Right hindlimb (tissue), 1 donor: ENCODE data around the gene MAGI2.
A peak's percentile ranks its signal among the peaks of the same experiment; 100 is the strongest.
"Not testable (repeated sequence)": the region's sequence is repeated elsewhere in the genome, so short reads cannot be mapped to it uniquely, and the experiment has no call there.

Source experiments
- DNase-seq: peaks from one replicate; pipeline ENCODE4 v3.0.0-alpha.2; 2018

The MAGI2 gene

DNA sequence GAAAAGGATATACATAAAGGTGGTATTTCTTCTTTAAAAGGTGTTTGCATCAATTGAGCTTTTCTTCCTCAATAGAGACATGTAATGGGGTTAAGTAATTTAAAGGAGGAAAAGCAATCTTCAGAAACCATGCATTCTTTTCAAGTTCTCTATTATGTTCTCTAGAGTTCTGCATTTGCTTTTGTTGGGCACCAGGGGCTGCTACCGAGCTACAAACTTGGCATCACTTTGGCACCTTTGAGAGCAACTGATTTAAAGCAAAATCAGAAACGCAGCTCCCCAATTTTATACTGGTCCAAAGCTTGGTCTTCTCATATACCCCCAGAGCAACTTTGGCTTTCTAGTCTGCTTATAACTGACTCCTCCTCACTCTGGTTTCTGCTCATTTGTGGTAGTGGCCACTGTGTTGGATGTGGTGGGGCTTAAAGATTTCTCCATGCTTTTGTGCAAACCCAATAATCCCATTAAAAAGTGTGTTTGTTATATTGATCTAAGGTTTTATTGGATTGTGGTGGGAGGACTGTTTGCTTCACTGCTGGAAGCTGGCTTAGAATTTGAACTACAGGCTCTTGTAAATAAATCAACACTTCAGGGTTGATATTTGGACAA is 942.8 kb downstream of the MAGI2 start:
- peak; percentile 39 for DNase-seq

DNA sequence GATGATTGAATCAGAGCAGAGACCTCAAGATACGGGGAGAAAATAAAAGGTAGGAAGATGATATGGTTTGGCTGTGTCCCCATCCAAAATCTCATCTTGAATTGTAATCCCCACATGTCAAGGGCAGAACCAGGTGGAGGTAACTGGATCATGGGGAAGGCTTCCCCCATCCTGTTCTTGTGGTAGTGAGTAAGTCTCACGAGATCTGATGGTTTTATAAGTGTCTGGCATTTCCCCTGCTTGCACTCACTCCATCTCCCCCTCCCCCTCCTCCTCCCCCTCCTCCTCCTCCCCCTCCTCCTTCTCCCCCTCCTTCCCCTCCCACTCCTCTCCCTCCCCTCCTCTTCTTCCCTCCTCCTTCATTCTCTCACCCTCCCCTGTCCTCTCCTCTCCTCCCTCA is 950.2 kb downstream of the MAGI2 start:
- DNase-seq: not testable (repeated sequence)

- no peak for DNase-seq
Measured at GRCh38 chr7:78501064-78501463, 952.4 kb downstream of the MAGI2 start.

DNA sequence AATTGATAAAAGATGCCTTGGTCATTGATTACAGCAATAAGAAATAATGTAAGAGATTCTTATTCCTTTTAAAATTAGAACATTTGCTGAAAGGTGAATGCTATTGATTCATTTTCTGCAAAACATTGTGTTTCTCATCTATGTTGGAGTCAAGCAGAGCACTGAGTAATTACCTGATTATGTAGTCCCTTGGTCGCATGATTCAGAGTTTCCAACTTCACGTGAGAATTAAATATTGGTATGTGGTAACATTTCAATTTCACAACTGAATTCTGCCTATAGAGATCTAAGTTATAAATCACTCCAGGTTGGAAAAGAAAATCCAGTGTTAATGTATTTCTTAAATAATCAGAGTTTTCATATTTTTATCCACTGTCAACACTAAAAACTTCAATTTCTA is 953.5 kb downstream of the MAGI2 start:
- no peak for DNase-seq

GRCh38 chr7:78499283-78499682 is 954.2 kb downstream of the MAGI2 start:
- no peak for DNase-seq

DNA sequence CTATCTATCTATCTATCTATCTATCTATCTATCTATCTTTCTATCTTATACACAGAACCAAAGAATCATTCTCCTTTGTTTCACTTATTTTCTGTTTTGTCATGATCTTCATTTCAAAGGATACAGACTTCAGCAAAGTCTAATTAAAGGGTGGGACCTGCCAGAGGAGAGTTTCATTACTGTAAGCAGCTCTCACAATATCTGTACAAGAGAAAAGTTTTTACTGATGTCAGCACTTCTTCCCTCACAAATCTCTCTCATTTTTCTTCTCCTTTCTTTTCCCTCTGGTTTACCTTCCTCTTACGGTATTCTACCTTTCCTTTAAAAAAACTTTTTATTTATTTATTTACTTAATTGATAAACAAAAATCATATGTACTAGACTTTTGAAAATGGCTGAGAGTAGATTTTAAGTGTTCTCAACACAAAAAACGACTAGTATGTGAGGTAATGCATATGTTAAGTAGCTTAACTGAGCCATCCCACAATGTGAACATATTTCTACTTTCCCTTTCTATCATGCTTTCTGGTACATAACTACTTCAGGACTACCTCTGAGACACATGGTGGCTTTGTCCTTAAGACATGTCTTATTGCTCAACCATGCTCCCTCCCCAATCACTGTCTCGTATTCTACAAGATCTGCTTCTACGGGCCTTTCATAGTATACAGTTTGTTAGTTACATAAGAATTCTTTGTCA is 955.6 kb downstream of the MAGI2 start:
- no peak for DNase-seq

- no peak for DNase-seq
Measured at GRCh38 chr7:78496096-78496630, 957.3 kb downstream of the MAGI2 start.

DNA sequence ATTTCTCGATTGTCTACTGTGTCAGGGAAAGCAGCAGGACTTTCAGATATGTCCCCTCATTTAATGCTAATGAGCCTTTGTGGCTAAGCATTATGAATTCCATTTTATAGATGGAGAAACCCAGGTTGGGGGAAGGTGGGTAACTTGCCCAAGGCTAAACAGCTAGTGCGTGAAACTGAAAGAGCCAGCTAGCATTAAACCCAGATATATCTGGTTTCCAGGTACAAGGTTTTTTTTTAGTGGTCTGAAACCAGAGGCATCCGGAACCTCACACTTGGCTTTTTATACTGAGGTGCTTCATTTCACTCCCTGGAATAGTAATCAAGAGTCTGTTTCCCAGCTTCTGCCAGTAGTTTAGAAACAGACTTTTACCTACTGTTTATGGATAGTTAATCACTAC is 960.1 kb downstream of the MAGI2 start:
- DNase-seq: no peak

DNA sequence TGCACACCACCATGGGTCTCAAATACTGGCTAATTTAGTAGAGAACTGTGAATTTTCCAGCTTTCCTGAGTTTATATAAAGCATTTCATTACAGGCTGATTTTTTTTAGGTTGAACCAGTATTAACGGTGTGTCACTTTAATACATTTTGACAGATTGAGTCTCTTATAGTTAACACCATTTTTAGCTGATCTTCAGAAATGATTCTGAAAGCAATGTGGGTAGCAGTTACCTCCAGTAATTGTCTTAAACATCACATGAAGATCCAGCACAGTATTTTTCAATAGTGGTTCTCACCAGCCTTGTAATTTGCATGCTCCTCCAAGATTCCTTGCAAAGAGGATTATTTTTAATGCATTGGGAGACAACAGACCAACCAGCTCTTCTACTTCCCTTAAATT is 961.3 kb downstream of the MAGI2 start:
- DNase-seq: no peak

DNA sequence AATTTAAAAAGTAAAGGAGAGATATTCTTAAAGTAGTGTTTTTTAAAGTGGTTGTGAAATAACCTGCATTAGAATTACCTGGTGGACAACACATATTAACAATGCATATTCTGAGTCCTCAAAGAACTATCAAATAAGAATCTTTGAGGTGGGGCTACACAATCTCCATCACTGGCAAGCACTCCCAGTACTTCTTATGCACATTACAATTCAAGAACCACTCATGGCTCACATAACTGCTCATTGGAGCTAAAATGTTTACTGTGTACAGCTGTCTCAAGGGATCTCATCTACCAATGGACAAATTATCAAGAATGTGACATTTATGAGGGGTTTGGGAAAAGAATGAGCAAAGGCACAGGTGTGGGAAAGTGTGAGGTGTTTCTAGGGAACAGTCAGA is 962.9 kb downstream of the MAGI2 start:
- no peak for DNase-seq

DNA sequence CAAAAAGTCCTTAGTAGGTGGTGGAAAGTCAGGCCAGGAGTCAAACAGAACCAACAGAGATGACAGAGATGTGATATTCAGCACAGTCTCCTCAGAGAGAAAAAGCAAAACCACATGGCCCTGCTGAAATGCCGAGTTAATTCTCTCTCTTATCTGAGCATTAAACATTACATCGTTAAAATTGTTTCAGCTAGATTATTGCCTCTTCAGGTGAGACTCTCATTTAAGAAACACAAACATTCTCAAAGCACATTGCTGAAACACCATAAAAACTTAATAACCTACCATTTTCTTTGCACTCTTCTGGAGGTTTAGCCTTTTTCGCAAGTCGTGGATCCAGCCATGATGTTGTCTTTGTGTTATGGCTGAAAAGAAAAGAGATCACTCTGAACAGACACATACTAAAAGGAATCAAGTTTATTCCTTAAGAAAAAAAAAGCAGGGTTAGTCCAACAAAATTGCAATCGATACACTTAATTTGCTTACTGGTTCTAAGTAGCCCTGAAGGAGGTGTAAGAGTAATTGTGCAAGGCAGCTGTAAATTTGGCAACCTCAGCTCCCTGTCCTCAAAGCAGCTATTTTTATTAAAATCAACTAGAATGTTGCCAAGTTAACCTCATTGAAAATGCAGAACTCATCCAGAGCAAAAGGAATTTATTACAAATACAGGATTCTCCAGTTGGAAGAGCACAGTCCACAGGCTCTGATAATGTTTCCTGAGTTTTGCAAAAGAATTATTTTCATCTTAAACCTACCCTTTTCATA is 963.8 kb downstream of the MAGI2 start:
- DNase-seq: no peak

DNA sequence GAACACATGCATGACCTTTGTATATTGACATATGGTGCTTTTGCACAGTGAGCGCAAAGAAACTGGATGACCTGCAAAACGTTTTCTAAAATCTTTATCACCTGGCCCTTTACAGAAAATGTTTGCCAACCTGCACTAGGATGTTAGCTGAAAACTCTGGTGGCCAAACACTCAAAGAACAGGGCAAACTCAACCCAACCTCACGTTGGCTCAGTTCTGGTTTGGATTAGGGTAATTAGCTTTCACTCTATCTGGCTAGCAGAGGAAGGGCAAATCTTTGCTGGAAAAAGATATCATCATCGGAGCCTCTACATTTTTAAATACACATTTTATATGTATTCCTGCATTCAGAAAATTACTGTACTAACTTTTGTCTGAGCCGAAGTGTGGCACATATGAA is 966.0 kb downstream of the MAGI2 start:
- DNase-seq: no peak

DNA sequence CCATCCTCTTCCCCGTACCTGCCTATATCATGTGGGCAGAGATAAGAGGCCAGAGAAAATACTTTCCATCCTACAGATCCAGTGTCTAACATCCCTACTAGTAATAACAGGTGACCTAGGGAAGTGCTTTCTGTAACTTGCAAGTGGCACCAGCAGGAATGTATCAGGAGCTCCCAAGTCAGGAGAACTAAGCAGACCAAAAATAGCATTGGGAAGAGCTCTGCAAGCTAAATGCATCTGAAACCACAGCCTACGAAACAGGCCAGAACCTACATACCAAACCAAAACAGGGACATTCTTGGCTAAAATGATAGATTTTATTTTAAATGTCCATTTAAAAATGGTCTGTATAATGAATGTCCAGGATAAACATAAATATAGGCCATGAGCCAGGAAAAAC is 974.1 kb downstream of the MAGI2 start:
- DNase-seq: no peak

GRCh38 chr7:78476851-78477405 is 976.5 kb downstream of the MAGI2 start:
- DNase-seq: no peak

- DNase-seq: no peak
Measured at GRCh38 chr7:78473571-78474301, 979.7 kb downstream of the MAGI2 start.

DNA sequence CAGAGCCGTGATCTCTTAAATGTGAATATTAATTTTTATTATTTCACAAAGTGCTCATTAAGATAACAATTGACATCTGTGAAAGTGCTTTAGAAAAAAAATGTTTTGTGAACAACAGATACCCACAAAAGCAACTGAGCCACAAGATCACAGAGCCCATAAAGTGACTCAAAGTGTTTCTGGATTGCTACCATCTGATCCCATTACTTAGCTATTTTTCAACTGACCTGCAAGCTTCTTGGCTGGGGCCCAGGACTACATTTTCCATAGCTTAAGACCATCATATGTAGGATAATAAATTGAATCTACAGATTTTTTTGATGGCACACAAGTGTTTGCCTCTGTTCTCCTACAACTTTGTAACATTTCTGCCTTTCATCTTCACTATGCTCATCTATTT is 980.4 kb downstream of the MAGI2 start:
- no peak for DNase-seq

DNA sequence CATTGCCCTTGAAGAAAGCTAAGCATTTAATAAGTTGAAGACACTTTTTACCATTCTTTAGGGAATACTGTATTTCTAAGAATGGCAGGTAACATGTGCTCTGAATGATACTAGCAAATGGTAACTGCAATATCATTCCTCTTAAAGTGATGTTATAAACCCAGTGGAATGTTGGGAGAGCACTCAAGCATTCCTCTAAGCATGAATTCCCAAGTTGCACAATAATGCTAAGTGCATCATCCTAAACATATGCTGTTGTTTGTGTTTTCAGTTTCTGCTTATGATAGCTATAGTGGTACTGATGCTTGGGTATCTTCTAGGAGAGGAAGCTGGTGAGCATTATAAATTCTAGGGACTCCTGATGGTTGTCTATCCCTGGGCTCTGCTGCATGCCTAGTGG is 980.9 kb downstream of the MAGI2 start:
- no peak for DNase-seq

GRCh38 chr7:78465894-78466293 is 987.6 kb downstream of the MAGI2 start:
- DNase-seq: no peak

- no peak for DNase-seq
Measured at GRCh38 chr7:78463039-78463438, 990.4 kb downstream of the MAGI2 start.

DNA sequence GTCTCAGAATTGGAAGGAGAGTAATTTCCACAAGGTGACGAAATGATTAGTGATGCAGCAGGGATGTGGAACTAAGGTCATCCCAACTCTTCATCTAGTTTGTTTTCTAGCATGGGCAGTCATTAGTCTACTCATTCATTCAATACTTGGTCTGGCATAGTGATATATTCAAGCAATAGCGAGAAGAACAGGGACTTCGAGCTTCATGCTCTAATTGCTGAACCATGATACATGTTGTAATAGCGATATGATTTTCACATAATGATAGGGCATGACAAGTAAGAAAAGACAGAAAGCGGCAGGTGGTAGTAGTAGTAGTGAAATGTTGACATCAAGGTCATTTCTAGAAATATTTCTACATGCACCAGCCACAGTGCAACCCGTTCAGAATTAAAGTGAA is 1002.8 kb downstream of the MAGI2 start:
- DNase-seq: no peak

DNA sequence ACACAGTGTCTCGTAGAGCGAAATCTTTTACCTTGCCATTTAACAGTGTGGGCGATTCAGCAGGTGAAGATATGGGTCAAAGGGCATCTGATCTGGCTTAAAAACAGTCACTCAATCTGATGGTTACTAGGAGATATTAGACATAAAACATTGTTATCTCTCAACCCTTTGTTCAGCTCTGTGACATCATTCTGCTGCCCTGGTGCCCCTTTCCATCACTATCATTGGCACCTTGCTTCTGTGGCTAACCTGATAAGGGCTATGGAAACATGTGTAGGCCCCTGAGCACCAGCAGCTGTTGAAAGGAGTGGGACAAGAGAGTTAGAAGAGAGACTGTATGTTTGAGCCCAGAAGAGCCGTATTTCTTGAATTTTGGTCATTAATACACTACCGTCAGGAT is 1004.6 kb downstream of the MAGI2 start:
- DNase-seq: no peak

DNA sequence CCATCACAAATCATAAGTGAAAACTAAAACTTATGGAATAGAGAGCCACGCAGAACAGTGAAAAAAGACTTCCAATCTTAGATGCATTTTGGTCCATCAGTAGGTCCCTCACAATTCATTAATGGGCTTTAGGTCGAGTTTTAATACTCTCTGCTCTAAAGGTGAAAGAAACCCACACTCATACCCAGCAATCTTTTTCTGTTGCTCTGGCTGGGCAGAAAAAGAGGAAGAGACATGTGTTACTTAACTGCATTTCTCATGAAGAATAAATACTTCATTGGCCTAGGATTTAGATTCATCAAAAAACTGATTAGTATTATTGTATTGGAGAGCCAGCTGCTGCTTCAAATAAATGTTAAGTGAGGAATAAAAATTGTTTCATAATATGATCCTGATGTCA is 1009.2 kb downstream of the MAGI2 start:
- DNase-seq: no peak

DNA sequence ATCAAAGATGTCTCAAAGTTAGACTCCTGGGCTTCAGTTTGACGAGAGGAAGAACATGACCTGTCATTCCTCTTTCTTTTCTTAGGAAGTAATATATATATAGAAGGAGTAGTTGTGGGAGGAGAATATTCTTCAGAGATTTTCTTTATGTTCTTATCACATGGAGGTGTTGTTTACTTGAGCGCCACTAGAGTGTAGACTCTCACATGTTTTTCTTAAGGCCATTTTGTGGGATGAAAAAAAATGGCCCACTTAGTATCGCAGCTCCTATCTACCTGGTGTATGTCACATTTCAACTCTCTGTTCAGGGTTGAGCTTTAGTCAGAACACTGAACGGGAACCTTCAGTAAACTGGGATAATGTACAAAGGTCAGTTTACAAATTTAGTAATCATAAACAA is 1009.7 kb downstream of the MAGI2 start:
- no peak for DNase-seq
